Measurements from ENCODE around the gene SORBS2. TPM values are rescaled to one million over a fixed set of nuclear protein-coding genes. Genes with fewer than 3 reads are reported as not detected.

Gene SORBS2
- polyA plus RNA-seq, 2 of the 4 experiments (the other 2 are of a cell fraction) = 0.23 to 0.90 TPM

DNA sequence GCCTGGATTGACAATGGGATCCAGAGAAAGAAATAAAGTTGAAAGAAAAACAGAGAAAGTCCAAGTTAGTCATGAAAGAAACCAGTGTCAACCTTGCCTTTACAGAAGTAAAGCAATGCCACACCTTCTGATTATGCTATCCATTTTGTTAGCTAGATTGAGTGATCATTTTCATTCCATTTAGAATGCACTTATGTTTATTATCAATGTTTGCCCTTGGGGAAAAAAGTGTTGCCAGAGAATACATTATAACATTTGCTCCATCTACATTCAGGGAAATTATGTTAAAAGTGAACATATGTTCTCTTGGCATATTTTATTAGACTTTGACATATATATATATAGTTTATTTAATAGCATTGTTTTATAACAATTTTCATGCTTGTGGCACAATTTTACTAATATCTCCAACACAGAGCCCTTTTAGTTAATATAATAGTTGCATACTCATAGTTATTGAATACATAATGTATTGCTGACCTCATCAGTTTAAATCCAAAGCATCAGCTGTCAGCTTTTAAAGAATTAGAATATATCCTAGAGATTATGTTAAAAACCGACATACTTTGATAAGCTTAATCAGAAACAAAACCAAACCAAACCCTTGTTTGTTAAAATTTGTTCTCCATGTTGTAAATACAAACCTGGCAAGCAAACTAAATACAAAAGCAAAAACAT is 134.2 kb downstream of the SORBS2 start:
- ChIA-PET POLR2A (no interaction called here), CTCF (interaction anchor here (1.3 kb wide), 1 partner anchor 343 kb away, joined by 3 read pairs; no protein-coding TSS in a partner anchor)
- WGBS (ENCODE audit: missing lambda C conversion rate) = 19% methylated on average over 1 of the region's 1 CpG
- DNase-seq (ENCODE audit: low read depth in 1 of 2, low spot score in 1 of 2) = no peak
- H3K4me2 ChIP-seq = no peak overlapping the region
- no peak overlapping the region for H3K27ac ChIP-seq
- no peaks in the 10 kb centered on the region for H3K9me3 ChIP-seq
- TF ChIP-seq BHLHE40 (IDR thresholded peaks at IDR 0.05; ENCODE audit: low read depth, low read length) = no peak
- no peak for TF ChIP-seq HOXA7 (CRISPR knock-in tag; IDR thresholded peaks at IDR 0.05)
- peak; percentile 68 for TF ChIP-seq MAFK (IDR thresholded peaks at IDR 0.05; ENCODE audit: partially characterized antibody)
- TF ChIP-seq POLR2A (IDR thresholded peaks at IDR 0.05; ENCODE audit: low read length) = no peak
- TF ChIP-seq JUNB (IDR thresholded peaks at IDR 0.05) = no peak
- TF ChIP-seq RFX5 (IDR thresholded peaks at IDR 0.05) = no peak
- H3K4me1 ChIP-seq = no peaks in the 10 kb centered on the region
- ATAC-seq = no peak
- no peak overlapping the region for H3K4me3 ChIP-seq
- no peak for FAIRE-seq

DNA sequence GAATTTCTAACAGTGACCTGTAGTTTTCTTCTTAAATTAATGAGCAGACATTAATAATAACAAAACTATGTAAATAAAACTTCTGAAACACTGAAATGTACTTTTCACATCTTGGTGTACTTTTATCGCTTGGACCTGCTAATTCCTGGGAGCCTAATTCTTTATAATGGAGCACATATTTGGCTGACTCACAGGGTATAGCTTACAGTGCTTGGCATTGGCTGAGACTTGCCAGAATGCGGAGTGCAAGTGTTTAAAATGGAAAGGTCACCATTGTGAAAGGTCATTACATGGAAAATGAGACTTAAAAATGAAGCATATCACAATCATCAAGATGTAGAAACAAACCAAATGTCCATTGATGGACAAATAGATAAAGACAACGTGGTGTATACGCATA is 139.4 kb downstream of the SORBS2 start:
- H3K4me3 ChIP-seq = no peak overlapping the region
- no peak overlapping the region for H3K27ac ChIP-seq
- no peak overlapping the region for H3K4me2 ChIP-seq
- TF ChIP-seq KDM5A (IDR thresholded peaks at IDR 0.05) (no peak), ELK1 (IDR thresholded peaks at IDR 0.05; ENCODE audit: low read depth, low read length) (no peak), SMC3 (IDR thresholded peaks at IDR 0.05) (no peak), NR3C1 (IDR thresholded peaks at IDR 0.05) (no peak), MAZ (IDR thresholded peaks at IDR 0.05; ENCODE audit: borderline replicate concordance, low read depth, low read length) (no peak), CHD2 (IDR thresholded peaks at IDR 0.05; ENCODE audit: low read length, partially characterized antibody) (no peak)
- FAIRE-seq = no peak
- ATAC-seq = no peak
- ChIA-PET CTCF (no interaction called here), POLR2A (no interaction called here)
- DNase-seq (ENCODE audit: low read depth in 1 of 2, low spot score in 1 of 2) = no peak
- no peaks in the 10 kb centered on the region for H3K9me3 ChIP-seq
- no peaks in the 10 kb centered on the region for H3K4me1 ChIP-seq
- WGBS (ENCODE audit: missing lambda C conversion rate) = 56% methylated on average over 4 of the region's 4 CpGs

- DNase-seq (ENCODE audit: low read depth in 1 of 2, low spot score in 1 of 2) (no peak), FAIRE-seq (no peak), ATAC-seq (no peak)
- CTCF ChIA-PET = interaction anchor here (1.1 kb wide), 1 partner anchor 297 kb away, joined by 3 read pairs; no protein-coding TSS in a partner anchor
- Histone ChIP-seq H3K4me2 (no peak overlapping the region), H3K27ac (no peak overlapping the region), H3K4me3 (no peak overlapping the region), H3K4me1 (no peaks in the 10 kb centered on the region), H3K9me3 (no peaks in the 10 kb centered on the region)
- 38% methylated on average over 2 of the region's 2 CpGs for WGBS (ENCODE audit: missing lambda C conversion rate)
- TF ChIP-seq HOXB5 (CRISPR knock-in tag; IDR thresholded peaks at IDR 0.05) (no peak), JUN (IDR thresholded peaks at IDR 0.05) (no peak), RFX5 (IDR thresholded peaks at IDR 0.05) (no peak), GATA3 (IDR thresholded peaks at IDR 0.05; ENCODE audit: borderline replicate concordance) (no peak), KDM5A (IDR thresholded peaks at IDR 0.05) (no peak), RARB (CRISPR knock-in tag; IDR thresholded peaks at IDR 0.05) (no peak), PBX3 (IDR thresholded peaks at IDR 0.05) (no peak), FOSL2 (IDR thresholded peaks at IDR 0.05) (no peak), FOSL2 (CRISPR knock-in tag; IDR thresholded peaks at IDR 0.05) (no peak)
- POLR2A ChIA-PET = no interaction called here
Measured at GRCh38 chr4:185672151-185672550, 139.8 kb downstream of the SORBS2 start.

- no peaks in the 10 kb centered on the region for H3K4me1 ChIP-seq
- FAIRE-seq (no peak), DNase-seq (ENCODE audit: low read depth in 1 of 2, low spot score in 1 of 2) (no peak), ATAC-seq (no peak)
- H3K4me2 ChIP-seq = no peak overlapping the region
- H3K9me3 ChIP-seq = no peaks in the 10 kb centered on the region
- 50% methylated on average over 4 of the region's 4 CpGs for WGBS (ENCODE audit: missing lambda C conversion rate)
- H3K27ac ChIP-seq = no peak overlapping the region
- no peak overlapping the region for H3K4me3 ChIP-seq
- POLR2A ChIA-PET = no interaction called here
- TF ChIP-seq KDM1A (IDR thresholded peaks at IDR 0.05; ENCODE audit: low read depth) (no peak), FOSL2 (IDR thresholded peaks at IDR 0.05) (no peak), FOSL2 (CRISPR knock-in tag; IDR thresholded peaks at IDR 0.05) (no peak), SMC3 (IDR thresholded peaks at IDR 0.05) (no peak), EHF (CRISPR knock-in tag; IDR thresholded peaks at IDR 0.05) (no peak), PHF8 (IDR thresholded peaks at IDR 0.05; ENCODE audit: borderline replicate concordance, low read depth) (no peak), REST (IDR thresholded peaks at IDR 0.05) (no peak), RAD21 (conservative IDR thresholded peaks at IDR 0.05 in 1 of 2, IDR thresholded peaks at IDR 0.05 in 1 of 2) (no peak), ZSCAN20 (CRISPR knock-in tag; IDR thresholded peaks at IDR 0.05) (no peak), MAFK (IDR thresholded peaks at IDR 0.05; ENCODE audit: partially characterized antibody) (no peak)
- CTCF ChIA-PET = interaction anchor here (1.1 to 1.2 kb wide), 2 partner anchors 12 to 298 kb away, joined by 3 to 4 read pairs; no protein-coding TSS in a partner anchor
Measured at GRCh38 chr4:185671496-185671895, 140.5 kb downstream of the SORBS2 start.
